Prostate gland (tissue), 2 donors: ENCODE measurements around the gene STAT4. TPM values are rescaled to one million over a fixed set of nuclear protein-coding genes. Genes with fewer than 3 reads are reported as not detected.

ENCODE experiments used
- DNase-seq: peaks from one replicate; pipeline ENCODE4 v3.0.0-alpha.2; 2019; ENCODE audit warnings: low spot score
- H3K27ac ChIP-seq, 2 donors: fragments of 200-600 bp; sonication (generic); 2 replicates each; pipeline ENCODE4 v1.5.1; 2017 to 2019
- H3K27me3 ChIP-seq: fragments of 200-600 bp; sonication (generic); replicated peaks from 2 replicates; pipeline ENCODE4 v1.5.1; 2019; ENCODE audit not compliant: insufficient read depth
- H3K36me3 ChIP-seq, 2 donors: fragments of 200-600 bp; sonication (generic); 1 replicate in 1 of 2; 2 replicates in 1 of 2; pipeline versions ENCODE4 v1.5.1 to v1.8.1; 2017 to 2019
- H3K4me1 ChIP-seq: fragments of 200-600 bp; sonication (generic); replicated peaks from 2 replicates; pipeline ENCODE4 v1.5.1; 2019
- H3K4me3 ChIP-seq, 2 donors: fragments of 200-600 bp; sonication (generic); 2 replicates each; pipeline ENCODE4 v1.5.1; 2017 to 2019
- H3K9me3 ChIP-seq: fragments of 200-600 bp; sonication (generic); 2 replicates; pipeline ENCODE4 v1.5.1; 2017
- CTCF ChIP-seq, 4 experiments: fragments of 200-600 bp in 2 of 4; fragments of 450-650 bp in 2 of 4; sonication (generic) in 2 of 4; IDR thresholded peaks; 1 replicate in 3 of 4; 2 replicates in 1 of 4; pipeline ENCODE4 v1.5.1; 2016 to 2019; ENCODE audit warnings: antibody characterized with exemption in 4 of 4, mild to moderate bottlenecking in 2 of 4, moderate library complexity in 2 of 4
- POLR2A ChIP-seq: fragments of 450-650 bp; IDR thresholded peaks from one replicate; pipeline ENCODE4 v1.6.1; 2016; ENCODE audit warnings: antibody characterized with exemption, mild to moderate bottlenecking
- POLR2AphosphoS5 ChIP-seq: sonication (generic); formaldehyde crosslinking; IDR thresholded peaks from one replicate; pipeline ENCODE4 v1.6.1; 2017; ENCODE audit warnings: antibody characterized with exemption
- WGBS: methylation state at CpG from one replicate; pipeline ENCODE4 v1.1.5; 2018; 5-methylcytosine and 5-hydroxymethylcytosine counted together
- intact Hi-C: fragments of 100-400 bp; cut with DNase I; formaldehyde crosslinking; loops from one replicate; pipeline ENCODE4 v1.14.2; 2022
- total RNA-seq, 2 donors: library from RNA; depleted of rRNA; stranded (reverse); fragments of >200 nt; gene quantifications; one replicate each; pipeline ENCODE4 v1.1.0, GENCODE V29; 2016

Gene STAT4
- total RNA-seq, 2 donors from 2014 or later = 0.41 to 8.8 TPM

GRCh38 chr2:191036363-191036762 lies 114.4 kb downstream of the STAT4 start:
- Histone ChIP-seq H3K9me3 (no peaks in the 10 kb centered on the region), H3K27ac (no peak overlapping the region), H3K36me3 (no peaks in the 10 kb centered on the region), H3K4me3 (no peak overlapping the region), H3K27me3 (no peaks in the 10 kb centered on the region), H3K4me1 (no peaks in the 10 kb centered on the region)
- 91% methylated on average over 2 of the region's 2 CpGs for WGBS
- no peak for TF ChIP-seq CTCF (IDR thresholded peaks at IDR 0.05)
- no peak for TF ChIP-seq POLR2AphosphoS5
- no peak for TF ChIP-seq POLR2A
- DNase-seq = no peak
- intact Hi-C loops = no loop called here

DNA sequence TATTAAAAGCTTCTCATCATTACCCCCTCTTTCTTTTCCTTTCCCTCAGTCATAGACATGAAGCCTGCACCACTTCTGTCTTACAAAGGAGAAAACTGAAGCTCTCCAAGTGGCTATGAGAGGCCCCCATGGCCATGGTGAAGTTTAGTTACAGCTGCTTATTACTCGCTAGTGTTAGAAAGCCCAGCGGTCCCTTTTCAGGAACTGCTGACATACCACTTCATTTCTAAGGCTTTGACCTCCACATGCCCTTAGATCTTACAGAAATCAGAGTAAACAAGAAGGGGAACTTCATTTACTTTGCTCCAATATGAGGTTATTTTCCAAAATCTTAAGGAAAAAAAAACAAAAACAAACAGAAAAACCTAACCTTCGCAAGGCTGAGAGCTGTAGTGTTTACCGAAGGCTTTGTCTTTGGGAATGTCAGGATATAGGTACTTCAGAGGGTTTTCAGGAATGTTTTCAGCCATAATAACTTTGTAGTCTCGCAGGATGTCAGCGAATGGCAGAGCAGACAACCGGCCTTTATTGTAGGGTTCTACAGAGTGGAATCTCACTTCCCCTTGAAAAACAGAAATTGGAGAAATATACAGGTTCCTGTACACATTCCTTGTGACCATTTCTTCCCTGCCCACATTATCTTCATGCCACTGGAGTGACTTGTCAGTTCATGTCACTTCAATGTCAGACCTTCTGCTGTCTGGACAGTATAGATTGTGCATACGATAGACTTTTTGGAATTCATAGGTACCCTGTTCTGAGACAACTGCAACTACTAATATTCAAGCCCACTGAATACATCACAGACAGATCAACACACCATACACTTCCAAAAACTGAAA lies 118.0 kb downstream of the STAT4 start:
- intact Hi-C loops = no loop called here
- Histone ChIP-seq H3K27ac (no peak overlapping the region), H3K4me1 (no peaks in the 10 kb centered on the region), H3K9me3 (no peaks in the 10 kb centered on the region), H3K27me3 (no peaks in the 10 kb centered on the region), H3K4me3 (no peak overlapping the region), H3K36me3 (no peaks in the 10 kb centered on the region)
- TF ChIP-seq CTCF (IDR thresholded peaks at IDR 0.05) = no peak
- TF ChIP-seq POLR2AphosphoS5 = no peak
- TF ChIP-seq POLR2A = no peak
- 62% methylated on average over 8 of the region's 8 CpGs for WGBS
- DNase-seq = no peak

GRCh38 chr2:191031256-191031655 lies 119.5 kb downstream of the STAT4 start:
- Histone ChIP-seq H3K4me3 (no peak overlapping the region), H3K4me1 (no peaks in the 10 kb centered on the region), H3K36me3 (no peaks in the 10 kb centered on the region), H3K27me3 (no peaks in the 10 kb centered on the region), H3K9me3 (no peaks in the 10 kb centered on the region), H3K27ac (no peak overlapping the region)
- DNase-seq = no peak
- no peak for TF ChIP-seq POLR2AphosphoS5
- no peak for TF ChIP-seq POLR2A
- no peak for TF ChIP-seq CTCF (IDR thresholded peaks at IDR 0.05)
- intact Hi-C loops = no loop called here
- 97% methylated on average over 2 of the region's 2 CpGs for WGBS

- Histone ChIP-seq H3K36me3 (no peaks in the 10 kb centered on the region), H3K27me3 (no peaks in the 10 kb centered on the region), H3K4me1 (no peaks in the 10 kb centered on the region), H3K4me3 (no peak overlapping the region), H3K27ac (no peak overlapping the region), H3K9me3 (no peaks in the 10 kb centered on the region)
- peak; percentile 40 for DNase-seq
- 40% methylated on average over 8 of the region's 8 CpGs for WGBS
- TF ChIP-seq POLR2AphosphoS5 (peak; percentile 6), POLR2A (no peak), CTCF (IDR thresholded peaks at IDR 0.05) (peak; percentile 17 to 67 (median 63))
- intact Hi-C loops = no loop called here
Observed at GRCh38 chr2:191030521-191031154, 120.2 kb downstream of the STAT4 start.
